ENCODE results near the gene OPHN1. TPM values are rescaled to one million over a fixed set of nuclear protein-coding genes. Genes with fewer than 3 reads are reported as not detected.

The OPHN1 gene
- polyA plus RNA-seq (2013, experiment 1 of 2), result 0.95 TPM
- 1.3 TPM for polyA plus RNA-seq (2013, experiment 2 of 2)

GRCh38 chrX:68433155-68433980 lies at the start of gene OPHN1:
TSS of gene OPHN1 (minus strand) at chrX:68433495. CDS start at chrX:68433020, 475 bp downstream.
- peak within 1 kb of the TSS; percentile 61 for H3K4me3 ChIP-seq (ENCODE audit: low read length)
- no peak within 1 kb of the TSS for H2BK120ac ChIP-seq (ENCODE audit: low read depth, low read length)
- no peak within 1 kb of the TSS for H2BK15ac ChIP-seq (replicated peaks; ENCODE audit: low read depth)
- H3K27me3 ChIP-seq (ENCODE audit: insufficient read depth, low read length, poor library complexity), result no peaks in the 10 kb centered on the region
- H3K4me1 ChIP-seq (ENCODE audit: control insufficient read depth, low read depth, low read length), result no peaks in the 10 kb centered on the region
- no peak within 1 kb of the TSS for H2AK5ac ChIP-seq (ENCODE audit: low read length)
- H3K27ac ChIP-seq (ENCODE audit: low read depth, low read length), result peak within 1 kb of the TSS; percentile 76
- no peaks in the 10 kb centered on the region for H3K79me2 ChIP-seq (ENCODE audit: control insufficient read depth, insufficient read depth, low read length)
- peak within 1 kb of the TSS; percentile 66 for H3K4me2 ChIP-seq (ENCODE audit: low read length)
- H2BK5ac ChIP-seq (ENCODE audit: low read length), result no peak within 1 kb of the TSS
- no peak within 1 kb of the TSS for H3K23ac ChIP-seq (ENCODE audit: low read length)
- no CpG with 5 or more reads among the region's 57 CpGs for WGBS (ENCODE audit: extremely low coverage, insufficient coverage, low lambda C conversion rate)
- H3K9ac ChIP-seq (ENCODE audit: low read length), result peak within 1 kb of the TSS; percentile 66
- peak within 1 kb of the TSS; percentile 82 for H3K56ac ChIP-seq (ENCODE audit: low read length)
- H3K36me3 ChIP-seq (ENCODE audit: control insufficient read depth, insufficient read depth, low read length), result no peaks in the 10 kb centered on the region
- peak within 1 kb of the TSS; percentile 29 for H3K18ac ChIP-seq (ENCODE audit: low read length)
- no peak within 1 kb of the TSS for H4K5ac ChIP-seq (ENCODE audit: low read length)
- H3K79me1 ChIP-seq (ENCODE audit: low read length), result no peaks in the 10 kb centered on the region
- H4K8ac ChIP-seq (ENCODE audit: low read depth, low read length), result no peak within 1 kb of the TSS
- no peak within 1 kb of the TSS for H3K4ac ChIP-seq (ENCODE audit: low read depth, low read length)
- peak; percentile 89 for DNase-seq

- DNase-seq, result no peak
- Histone ChIP-seq H4K5ac (ENCODE audit: low read length) (no peak overlapping the region), H3K4me3 (ENCODE audit: low read length) (no peak overlapping the region), H3K4me1 (ENCODE audit: control insufficient read depth, low read depth, low read length) (no peaks in the 10 kb centered on the region), H3K56ac (ENCODE audit: low read length) (no peak overlapping the region), H2AK5ac (ENCODE audit: low read length) (no peak overlapping the region), H3K79me1 (ENCODE audit: low read length) (no peaks in the 10 kb centered on the region), H3K9ac (ENCODE audit: low read length) (no peak overlapping the region), H3K27me3 (ENCODE audit: insufficient read depth, low read length, poor library complexity) (no peaks in the 10 kb centered on the region), H3K36me3 (ENCODE audit: control insufficient read depth, insufficient read depth, low read length) (no peaks in the 10 kb centered on the region), H3K4ac (ENCODE audit: low read depth, low read length) (no peak overlapping the region), H2BK5ac (ENCODE audit: low read length) (no peak overlapping the region), H3K23ac (ENCODE audit: low read length) (no peak overlapping the region), H4K8ac (ENCODE audit: low read depth, low read length) (no peak overlapping the region), H2BK120ac (ENCODE audit: low read depth, low read length) (no peak overlapping the region), H3K4me2 (ENCODE audit: low read length) (no peak overlapping the region), H2BK15ac (replicated peaks; ENCODE audit: low read depth) (no peak overlapping the region), H3K18ac (ENCODE audit: low read length) (no peak overlapping the region), H3K79me2 (ENCODE audit: control insufficient read depth, insufficient read depth, low read length) (no peaks in the 10 kb centered on the region), H3K27ac (ENCODE audit: low read depth, low read length) (no peak overlapping the region)
- no CpG with 5 or more reads among the region's 1 CpG for WGBS (ENCODE audit: extremely low coverage, insufficient coverage, low lambda C conversion rate)
Measured at GRCh38 chrX:68480969-68481368, 47.7 kb upstream of the OPHN1 start.

GRCh38 chrX:68464796-68465195 lies 31.5 kb upstream of the OPHN1 start:
- Histone ChIP-seq H3K36me3 (ENCODE audit: control insufficient read depth, insufficient read depth, low read length) (no peaks in the 10 kb centered on the region), H3K4me3 (ENCODE audit: low read length) (no peak overlapping the region), H2AK5ac (ENCODE audit: low read length) (no peak overlapping the region)

GRCh38 chrX:68463880-68464279 lies 30.6 kb upstream of the OPHN1 start:
- Histone ChIP-seq H3K36me3 (ENCODE audit: control insufficient read depth, insufficient read depth, low read length) (no peaks in the 10 kb centered on the region), H2AK5ac (ENCODE audit: low read length) (no peak overlapping the region), H4K8ac (ENCODE audit: low read depth, low read length) (no peak overlapping the region), H3K23ac (ENCODE audit: low read length) (no peak overlapping the region), H3K4ac (ENCODE audit: low read depth, low read length) (no peak overlapping the region), H3K4me3 (ENCODE audit: low read length) (no peak overlapping the region), H3K27ac (ENCODE audit: low read depth, low read length) (no peak overlapping the region), H3K9ac (ENCODE audit: low read length) (no peak overlapping the region), H3K79me2 (ENCODE audit: control insufficient read depth, insufficient read depth, low read length) (no peaks in the 10 kb centered on the region), H2BK15ac (replicated peaks; ENCODE audit: low read depth) (no peak overlapping the region), H2BK120ac (ENCODE audit: low read depth, low read length) (no peak overlapping the region), H4K5ac (ENCODE audit: low read length) (no peak overlapping the region), H3K27me3 (ENCODE audit: insufficient read depth, low read length, poor library complexity) (no peaks in the 10 kb centered on the region), H2BK5ac (ENCODE audit: low read length) (no peak overlapping the region), H3K79me1 (ENCODE audit: low read length) (no peaks in the 10 kb centered on the region), H3K56ac (ENCODE audit: low read length) (no peak overlapping the region), H3K4me1 (ENCODE audit: control insufficient read depth, low read depth, low read length) (no peaks in the 10 kb centered on the region), H3K4me2 (ENCODE audit: low read length) (no peak overlapping the region), H3K18ac (ENCODE audit: low read length) (no peak overlapping the region)
- WGBS (ENCODE audit: extremely low coverage, insufficient coverage, low lambda C conversion rate), result no CpG with 5 or more reads among the region's 1 CpG
- DNase-seq, result no peak

More at GRCh38 chrX:68464796-68465195, 31.5 kb upstream of the OPHN1 start:
- no peaks in the 10 kb centered on the region for H3K79me2 ChIP-seq (ENCODE audit: control insufficient read depth, insufficient read depth, low read length)
- H3K9ac ChIP-seq (ENCODE audit: low read length), result no peak overlapping the region
- H4K5ac ChIP-seq (ENCODE audit: low read length), result no peak overlapping the region
- no peaks in the 10 kb centered on the region for H3K79me1 ChIP-seq (ENCODE audit: low read length)
- no peak overlapping the region for H3K23ac ChIP-seq (ENCODE audit: low read length)
- no CpG with 5 or more reads among the region's 4 CpGs for WGBS (ENCODE audit: extremely low coverage, insufficient coverage, low lambda C conversion rate)
- no peak overlapping the region for H3K56ac ChIP-seq (ENCODE audit: low read length)
- H4K8ac ChIP-seq (ENCODE audit: low read depth, low read length), result no peak overlapping the region
- no peak overlapping the region for H3K27ac ChIP-seq (ENCODE audit: low read depth, low read length)
- H3K4ac ChIP-seq (ENCODE audit: low read depth, low read length), result no peak overlapping the region
- H2BK5ac ChIP-seq (ENCODE audit: low read length), result no peak overlapping the region
- no peak overlapping the region for H2BK120ac ChIP-seq (ENCODE audit: low read depth, low read length)
- H3K18ac ChIP-seq (ENCODE audit: low read length), result no peak overlapping the region
- DNase-seq, result no peak
- no peak overlapping the region for H3K4me2 ChIP-seq (ENCODE audit: low read length)
- no peaks in the 10 kb centered on the region for H3K27me3 ChIP-seq (ENCODE audit: insufficient read depth, low read length, poor library complexity)
- no peak overlapping the region for H2BK15ac ChIP-seq (replicated peaks; ENCODE audit: low read depth)
- no peaks in the 10 kb centered on the region for H3K4me1 ChIP-seq (ENCODE audit: control insufficient read depth, low read depth, low read length)

- peak; percentile 61 for DNase-seq
- H3K4me3 ChIP-seq (ENCODE audit: low read length), result no peak overlapping the region
- H3K27me3 ChIP-seq (ENCODE audit: insufficient read depth, low read length, poor library complexity), result no peaks in the 10 kb centered on the region
- H3K4me2 ChIP-seq (ENCODE audit: low read length), result no peak overlapping the region
- H3K36me3 ChIP-seq (ENCODE audit: control insufficient read depth, insufficient read depth, low read length), result no peaks in the 10 kb centered on the region
- H3K18ac ChIP-seq (ENCODE audit: low read length), result no peak overlapping the region
- H3K9ac ChIP-seq (ENCODE audit: low read length), result no peak overlapping the region
- H3K79me2 ChIP-seq (ENCODE audit: control insufficient read depth, insufficient read depth, low read length), result no peaks in the 10 kb centered on the region
- no peak overlapping the region for H2BK120ac ChIP-seq (ENCODE audit: low read depth, low read length)
- H3K4ac ChIP-seq (ENCODE audit: low read depth, low read length), result no peak overlapping the region
- H3K79me1 ChIP-seq (ENCODE audit: low read length), result no peaks in the 10 kb centered on the region
- H2BK5ac ChIP-seq (ENCODE audit: low read length), result no peak overlapping the region
- no peak overlapping the region for H4K8ac ChIP-seq (ENCODE audit: low read depth, low read length)
- no peaks in the 10 kb centered on the region for H3K4me1 ChIP-seq (ENCODE audit: control insufficient read depth, low read depth, low read length)
- no peak overlapping the region for H2AK5ac ChIP-seq (ENCODE audit: low read length)
- H3K27ac ChIP-seq (ENCODE audit: low read depth, low read length), result no peak overlapping the region
- no peak overlapping the region for H3K23ac ChIP-seq (ENCODE audit: low read length)
- no peak overlapping the region for H3K56ac ChIP-seq (ENCODE audit: low read length)
- H2BK15ac ChIP-seq (replicated peaks; ENCODE audit: low read depth), result no peak overlapping the region
- WGBS (ENCODE audit: extremely low coverage, insufficient coverage, low lambda C conversion rate), result no CpG with 5 or more reads among the region's 8 CpGs
- H4K5ac ChIP-seq (ENCODE audit: low read length), result no peak overlapping the region
Measured at GRCh38 chrX:68462653-68463052, 29.4 kb upstream of the OPHN1 start.

Measured in mesendoderm (in vitro differentiated cells).